Measurements from ENCODE around the gene MB.

GRCh38 chr22:35599364-35599763 lies 17.8 kb downstream of the MB start:
- no peak for TF ChIP-seq CTCF (IDR thresholded peaks at IDR 0.05)
- no peak for TF ChIP-seq POLR2A (IDR thresholded peaks at IDR 0.05)

Data from testis (tissue), 2 donors.